Mucosa of descending colon (tissue), 3 donors: ENCODE results near the gene STAMBP. TPM values are rescaled to one million over a fixed set of nuclear protein-coding genes. Genes with fewer than 3 reads are reported as not detected.

Experiments
- ATAC-seq: fragments of 200-7000 bp; cut with Tn5 transposase; one replicate; pipeline ENCODE4 v1.9.1; 2020; ENCODE audit warnings: mild to moderate bottlenecking, moderate library complexity
- DNase-seq, 3 donors: peaks; one replicate each; pipeline ENCODE4 v3.0.0-alpha.2; 2020
- H3K36me3 ChIP-seq: fragments of 200-600 bp; one replicate; pipeline ENCODE4 v1.8.0; 2021; ENCODE audit warnings: low read depth, mild to moderate bottlenecking
- H3K4me1 ChIP-seq: fragments of 200-600 bp; one replicate; pipeline ENCODE4 v1.8.0; 2021; ENCODE audit warnings: low read depth, mild to moderate bottlenecking
- H3K4me3 ChIP-seq: fragments of 200-600 bp; one replicate; pipeline ENCODE4 v1.8.0; 2021; ENCODE audit warnings: mild to moderate bottlenecking
- H3K9me3 ChIP-seq: fragments of 200-600 bp; one replicate; pipeline ENCODE4 v1.8.0; 2021; ENCODE audit warnings: mild to moderate bottlenecking
- CTCF ChIP-seq: fragments of 200-600 bp; IDR thresholded peaks from one replicate; pipeline ENCODE4 v1.8.0; 2022; ENCODE audit warnings: antibody characterized with exemption, mild to moderate bottlenecking
- intact Hi-C, 2 donors: fragments of 100-400 bp; cut with DNase I in 1 of 2; cut with micrococcal nuclease in 1 of 2; formaldehyde crosslinking; loops; one replicate each; pipeline versions ENCODE4 v1.11.0 to v1.11.1; 2022; cut with DNase I, micrococcal nuclease
- total RNA-seq, 3 donors: library from RNA; stranded (reverse); fragmentation: NEBNext Ultra II Directional in 2 of 3; extraction: Animal tissue kit (Norgen Biotek cat#: 25700) in 2 of 3; gene quantifications; one replicate each; pipeline versions ENCODE4 v1.2.1 to v1.2.4, GENCODE V29; 2021 to 2023
- donor health status: DM: no; HTN: no; CAD: no; lungs with moderate emphysema.
- donor health status: DM: no; HTN: no; CAD: no.
- donor health status: DM: no; HTN: yes; CAD: no.

Gene STAMBP
- total RNA-seq, 3 donors from 2014 or later: 38.9 to 47.0 (median 42.5) TPM

- ATAC-seq (no peak), DNase-seq (no peak)
- Histone ChIP-seq H3K36me3 (no peaks in the 10 kb centered on the region), H3K4me3 (no peak overlapping the region), H3K9me3 (no peaks in the 10 kb centered on the region), H3K4me1 (no peaks in the 10 kb centered on the region)
- TF ChIP-seq CTCF: no peak
- intact Hi-C loops: no loop called here
Measured at GRCh38 chr2:73891276-73891901, 62.6 kb downstream of the STAMBP start.

- DNase-seq (no peak), ATAC-seq (peak; percentile 40)
- H3K4me3 ChIP-seq: no peak within 1 kb of the TSS
- H3K4me1 ChIP-seq: no peaks in the 10 kb centered on the region
- intact Hi-C loops: no loop called here
- no peaks in the 10 kb centered on the region for H3K9me3 ChIP-seq
- no peaks in the 10 kb centered on the region for H3K36me3 ChIP-seq
- TF ChIP-seq CTCF: no peak
Measured at GRCh38 chr2:73892631-73893329, 64.0 kb downstream of the STAMBP start, which contains the start of gene ACTG2. Gene ACTG2, plus strand, starts transcription at chr2:73893008. Its CDS starts 8,304 bp downstream, at chr2:73901312.

GRCh38 chr2:73893764-73894474 is 65.2 kb downstream of the STAMBP start:
- ATAC-seq (peak; percentile 35), DNase-seq (no peak)
- Histone ChIP-seq H3K36me3 (no peaks in the 10 kb centered on the region), H3K4me3 (no peak overlapping the region), H3K4me1 (no peaks in the 10 kb centered on the region), H3K9me3 (no peaks in the 10 kb centered on the region)
- intact Hi-C loops: no loop called here
- TF ChIP-seq CTCF: no peak

- no peaks in the 10 kb centered on the region for H3K36me3 ChIP-seq
- no peaks in the 10 kb centered on the region for H3K9me3 ChIP-seq
- no peak overlapping the region for H3K4me3 ChIP-seq
- no peak for TF ChIP-seq CTCF
- H3K4me1 ChIP-seq: no peaks in the 10 kb centered on the region
- intact Hi-C loops: no loop called here
- ATAC-seq (no peak), DNase-seq (no peak)
Measured at GRCh38 chr2:73894475-73894850, 65.7 kb downstream of the STAMBP start.

GRCh38 chr2:73894877-73895276 is 66.1 kb downstream of the STAMBP start:
- intact Hi-C loops: no loop called here
- Histone ChIP-seq H3K4me3 (no peak overlapping the region), H3K9me3 (no peaks in the 10 kb centered on the region), H3K36me3 (no peaks in the 10 kb centered on the region), H3K4me1 (no peaks in the 10 kb centered on the region)
- DNase-seq (no peak), ATAC-seq (no peak)
- TF ChIP-seq CTCF: no peak
